NCI-H1048 (cell line): ENCODE data around the gene ARHGAP45.
A peak's percentile ranks its signal among the peaks of the same experiment; 100 is the strongest.

ENCODE experiments used
- DNase-seq: peaks from one replicate; lab custom pipeline; 2025; lab: John Stamatoyannopoulos, UW

Gene ARHGAP45

GRCh38 chr19:1039646-1040475, 27.1 kb upstream of the ARHGAP45 start, which contains the start of gene ABCA7:
Gene ABCA7, plus strand, starts transcription at chr19:1040107. Its CDS starts 1,255 bp downstream, at chr19:1041362.
- DNase-seq = peak; percentile 96

GRCh38 chr19:1040476-1041271, 26.3 kb upstream of the ARHGAP45 start:
- DNase-seq = peak; percentile 84

GRCh38 chr19:1041272-1041834, 25.6 kb upstream of the ARHGAP45 start:
- no peak for DNase-seq

- no peak for DNase-seq
Observed at GRCh38 chr19:1041835-1042685, 24.9 kb upstream of the ARHGAP45 start.

GRCh38 chr19:1042689-1043511, 24.1 kb upstream of the ARHGAP45 start:
- DNase-seq = no peak

GRCh38 chr19:1045247-1045603, 21.7 kb upstream of the ARHGAP45 start:
- DNase-seq = peak; percentile 90

- DNase-seq = no peak
Observed at GRCh38 chr19:1046117-1046626, 20.8 kb upstream of the ARHGAP45 start.

GRCh38 chr19:1046836-1047695, 19.9 kb upstream of the ARHGAP45 start:
- DNase-seq = no peak

GRCh38 chr19:1047696-1048147, 19.2 kb upstream of the ARHGAP45 start:
- DNase-seq = no peak

- DNase-seq = no peak
Observed at GRCh38 chr19:1049106-1049505, 17.9 kb upstream of the ARHGAP45 start.

GRCh38 chr19:1049800-1050199, 17.2 kb upstream of the ARHGAP45 start:
- DNase-seq = no peak

- no peak for DNase-seq
Observed at GRCh38 chr19:1050989-1051788, 15.8 kb upstream of the ARHGAP45 start.

- DNase-seq = no peak
Observed at GRCh38 chr19:1051791-1052190, 15.2 kb upstream of the ARHGAP45 start.

- no peak for DNase-seq
Observed at GRCh38 chr19:1052349-1052975, 14.5 kb upstream of the ARHGAP45 start.

GRCh38 chr19:1053176-1054101, 13.5 kb upstream of the ARHGAP45 start:
- no peak for DNase-seq

- no peak for DNase-seq
Observed at GRCh38 chr19:1054102-1055027, 12.6 kb upstream of the ARHGAP45 start.
